ENCODE measurements around the gene SULT1C3. TPM values are rescaled to one million over a fixed set of nuclear protein-coding genes. Genes with fewer than 3 reads are reported as not detected.

The SULT1C3 gene
- total and polyA plus RNA-seq, 2 of the 8 experiments (the other 6 are each of a cell fraction or from before 2014, with no cell fraction given): not detected

DNA sequence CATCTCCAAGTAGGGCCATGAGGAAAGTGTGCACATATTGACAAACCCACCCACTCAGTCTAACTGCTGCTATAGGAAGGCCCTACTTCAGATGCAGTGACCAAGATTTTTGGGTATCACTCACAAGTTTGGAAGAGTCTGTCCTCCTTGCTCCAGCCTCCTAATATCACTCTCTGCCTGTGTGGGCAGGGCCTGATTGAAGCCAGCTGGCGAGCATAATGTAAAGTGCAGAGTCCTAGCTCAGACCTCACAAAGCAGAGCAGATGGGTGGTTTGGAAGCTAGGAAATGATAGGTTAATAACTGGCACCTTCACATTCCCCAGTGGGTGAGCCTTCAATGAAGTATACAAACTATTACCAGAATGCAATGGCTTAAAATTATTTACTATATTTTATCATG, 11.2 kb upstream of the SULT1C3 start:
- Histone ChIP-seq H3K9me3 (ENCODE audit: insufficient read depth in 2 of 2, low read depth in 1 of 2, low read length in 1 of 2) (peaks cover 11 to 16% of the 10 kb centered on the region in 2 experiments; a peak in 3 of 4 replicates), H3K14ac (ENCODE audit: insufficient read length) (no peak overlapping the region), H3K23ac (ENCODE audit: insufficient read length) (no peak overlapping the region), H3K4me3 (ENCODE audit: extremely low read depth in 1 of 4, insufficient read depth in 2 of 4, low read depth in 3 of 4, low read length in 4 of 4) (no peak overlapping the region), H3K79me1 (ENCODE audit: low read depth, low read length) (no peaks in the 10 kb centered on the region), H3K27me3 (replicated peaks in 1 of 4; ENCODE audit: control insufficient read depth in 3 of 4, extremely low read depth in 1 of 4, insufficient read depth in 3 of 4, low read length in 3 of 4) (no peaks in the 10 kb centered on the region), H2BK120ac (replicated peaks; ENCODE audit: low read depth, low read length) (no peak overlapping the region), H4K8ac (ENCODE audit: extremely low read depth, insufficient read depth, low read length) (no peak overlapping the region), H2BK20ac (ENCODE audit: low read length) (no peak overlapping the region), H2BK5ac (ENCODE audit: low read depth, low read length) (no peak overlapping the region), H3K9ac (replicated peaks in 1 of 4; ENCODE audit: extremely low read depth in 1 of 4, low read depth in 3 of 4, low read length in 3 of 4) (no peak overlapping the region), H2AFZ (ENCODE audit: low read length) (no peak overlapping the region), H2BK15ac (ENCODE audit: low read length) (no peak overlapping the region), H4K5ac (ENCODE audit: insufficient read length, low read depth, low read length) (no peak overlapping the region), H3K4ac (replicated peaks; ENCODE audit: insufficient read length, low read depth, low read length) (no peak overlapping the region), H2BK12ac (ENCODE audit: low read depth, low read length) (no peak overlapping the region), H3K36me3 (ENCODE audit: control insufficient read depth in 2 of 4, insufficient read depth in 4 of 4, low read length in 3 of 4) (no peaks in the 10 kb centered on the region; a peak in 1 of 8 replicates), H4K91ac (replicated peaks; ENCODE audit: insufficient read length, low read length) (no peak overlapping the region), H3K4me1 (replicated peaks in 1 of 4; ENCODE audit: control insufficient read depth in 3 of 4, insufficient read depth in 4 of 4, low read length in 3 of 4) (no peaks in the 10 kb centered on the region), H3K18ac (ENCODE audit: extremely low read depth, low read length) (no peak overlapping the region), H3K27ac (ENCODE audit: low read depth, low read length) (no peak overlapping the region), H2AK5ac (ENCODE audit: low read depth, low read length) (no peak overlapping the region), H3K4me2 (ENCODE audit: insufficient read depth in 1 of 2, low read depth in 2 of 2, low read length in 2 of 2) (no peak overlapping the region), H3K79me2 (ENCODE audit: control insufficient read depth in 1 of 2, insufficient read depth in 2 of 2, low read length in 2 of 2) (no peaks in the 10 kb centered on the region), H3K56ac (replicated peaks; ENCODE audit: insufficient read length, low read depth, low read length) (no peak overlapping the region), H3K23me2 (ENCODE audit: low read depth, low read length) (no peaks in the 10 kb centered on the region), H4K20me1 (replicated peaks in 1 of 2; ENCODE audit: control insufficient read depth in 1 of 2, insufficient read depth in 2 of 2, low read length in 2 of 2) (no peaks in the 10 kb centered on the region)
- ChIA-PET CTCF (ENCODE audit: partially characterized antibody) (interaction anchor here (0.6 to 1.1 kb wide), 3 partner anchors 11 to 406 kb away, joined by 3 read pairs; no protein-coding TSS in a partner anchor), POLR2A (ENCODE audit: partially characterized antibody) (no interaction called here)
- FAIRE-seq: no peak
- TF ChIP-seq CHD1 (IDR thresholded peaks at IDR 0.05; ENCODE audit: low read depth, low read length) (no peak), TAF1 (IDR thresholded peaks at IDR 0.05; ENCODE audit: low read depth, low read length) (no peak), NRF1 (IDR thresholded peaks at IDR 0.05; ENCODE audit: low read depth, low read length) (no peak), ZNF274 (IDR thresholded peaks at IDR 0.05; ENCODE audit: borderline replicate concordance, extremely low read depth, low read length) (no peak), CTCF (IDR thresholded peaks at IDR 0.05; ENCODE audit: control extremely low read depth in 1 of 3, insufficient read depth in 1 of 3, low read depth in 1 of 3, low read length in 3 of 3) (no peak), CBX5 (IDR thresholded peaks at IDR 0.05; ENCODE audit: low read depth, low read length) (no peak), JUN (IDR thresholded peaks at IDR 0.05; ENCODE audit: low read depth, low read length) (no peak), PHF8 (conservative IDR thresholded peaks at IDR 0.05; ENCODE audit: low read depth, low read length) (no peak), CHD2 (IDR thresholded peaks at IDR 0.05; ENCODE audit: low read length) (no peak), CBX8 (IDR thresholded peaks at IDR 0.05; ENCODE audit: borderline replicate concordance, low read depth, low read length) (no peak)
- 82% methylated on average over 1 of the region's 1 CpG; no CpG with 5 or more reads in 1 of the 2 experiments for whole genome bisulfite sequencing, 2 experiments (ENCODE audit: extremely low coverage in 1 of 2, insufficient coverage in 1 of 2, insufficient read length in 1 of 2, insufficient replicate concordance in 2 of 2, low coverage in 1 of 2, low lambda C conversion rate in 2 of 2, missing lambda C conversion rate in 1 of 2)
- no peak for DNase-seq (ENCODE audit: low read depth in 1 of 2, low spot score in 2 of 2)

All from H1 (cell line).